Measurements from ENCODE around the gene GRM8.

Gene GRM8

DNA sequence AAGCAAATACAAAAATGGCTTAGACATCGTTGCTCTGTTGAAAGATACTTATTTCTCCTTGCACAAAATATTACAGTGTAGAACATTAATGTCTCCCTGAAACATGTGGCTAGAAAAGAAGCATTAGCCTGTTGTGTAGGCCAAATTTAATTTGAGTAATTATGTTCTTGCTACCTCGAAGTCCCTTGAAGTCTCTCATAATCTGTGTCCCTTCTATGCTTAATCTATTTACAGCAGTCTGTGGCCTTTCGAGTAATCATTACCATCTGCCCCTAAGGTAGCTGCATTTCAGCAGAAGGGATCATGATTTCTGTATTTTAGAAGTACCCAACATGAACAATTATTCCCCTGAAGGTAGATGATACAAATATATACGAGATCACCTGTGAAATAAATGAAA is 615.2 kb downstream of the GRM8 start:
- Histone ChIP-seq H3K27ac (no peak overlapping the region), H3K4me3 (no peak overlapping the region)
- TF ChIP-seq CTCF (IDR thresholded peaks at IDR 0.05) = no peak
- DNase-seq (ENCODE audit: low spot score) = no peak

DNA sequence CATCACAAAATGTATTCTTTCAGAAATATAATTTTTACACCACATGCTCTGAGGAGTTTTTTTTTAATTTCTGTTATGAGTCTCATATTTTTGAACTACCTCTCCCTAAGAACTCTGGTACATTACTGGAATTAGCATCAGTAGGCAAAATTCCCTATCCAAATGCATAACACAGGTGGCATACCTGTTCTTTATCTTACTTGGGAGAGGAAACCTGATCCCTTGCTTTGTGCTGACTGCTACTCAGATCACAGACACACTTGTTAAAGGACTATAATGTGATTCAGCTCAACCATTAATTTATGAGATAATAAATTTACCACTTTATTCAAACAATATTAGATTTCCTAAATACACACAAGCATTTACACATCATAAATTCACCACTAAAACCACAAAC is 617.2 kb downstream of the GRM8 start:
- no peak for TF ChIP-seq CTCF (IDR thresholded peaks at IDR 0.05)
- no peak overlapping the region for H3K27ac ChIP-seq
- H3K4me3 ChIP-seq = no peak overlapping the region
- DNase-seq (ENCODE audit: low spot score) = no peak

DNA sequence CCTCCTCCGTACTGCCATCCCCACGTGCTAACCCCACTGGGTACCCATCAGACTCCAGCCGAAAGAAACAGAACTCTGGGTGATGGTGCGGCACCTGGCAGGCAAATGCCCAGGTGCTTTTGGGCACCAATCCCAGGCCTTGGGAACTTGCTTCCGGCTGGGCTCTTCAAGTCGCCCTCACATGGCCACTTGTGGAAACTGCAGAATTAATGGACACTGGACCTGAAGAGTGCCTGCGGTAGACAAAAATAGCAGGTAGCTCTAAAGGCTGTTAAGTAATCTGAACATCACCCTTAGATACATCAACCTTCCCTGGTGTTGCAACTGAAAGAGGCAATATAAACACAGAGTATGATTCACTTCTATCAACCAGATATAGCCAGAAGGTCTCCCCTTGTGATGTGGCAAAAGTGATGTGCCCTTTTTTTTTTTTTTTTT is 644.4 kb downstream of the GRM8 start:
- DNase-seq (ENCODE audit: low spot score) = no peak

GRCh38 chr7:126606331-126606730 is 646.4 kb downstream of the GRM8 start:
- no peak for TF ChIP-seq CTCF (IDR thresholded peaks at IDR 0.05)
- no peak overlapping the region for H3K4me3 ChIP-seq

More for the DNA sequence above, 644.4 kb downstream of the GRM8 start:
- Histone ChIP-seq H3K27ac (no peak overlapping the region), H3K4me3 (no peak overlapping the region)
- TF ChIP-seq CTCF (IDR thresholded peaks at IDR 0.05) = no peak

DNA sequence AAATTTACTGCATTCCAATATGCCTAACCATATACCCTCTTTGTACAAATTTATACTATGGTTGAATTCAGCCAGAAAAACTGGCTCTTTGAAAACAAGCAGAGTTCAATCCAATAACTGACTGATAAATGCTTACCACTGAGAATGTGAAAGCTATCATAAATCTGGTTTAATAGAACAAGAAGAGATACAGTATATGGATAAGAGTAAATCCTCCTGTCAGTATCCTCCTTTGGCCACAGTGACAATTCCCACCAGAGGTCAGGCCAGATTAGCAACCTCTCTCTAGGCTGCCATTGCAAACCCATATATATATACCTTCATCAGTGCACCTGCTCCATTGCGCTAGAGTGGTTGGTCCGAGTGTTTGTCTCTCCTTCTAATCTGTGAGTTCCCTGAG is 647.2 kb downstream of the GRM8 start:
- Histone ChIP-seq H3K27ac (no peak overlapping the region), H3K4me3 (no peak overlapping the region)
- TF ChIP-seq CTCF (IDR thresholded peaks at IDR 0.05) = no peak
- DNase-seq (ENCODE audit: low spot score) = no peak

More at GRCh38 chr7:126606331-126606730, 646.4 kb downstream of the GRM8 start:
- H3K27ac ChIP-seq = no peak overlapping the region
- no peak for DNase-seq (ENCODE audit: low spot score)

GRCh38 chr7:126605056-126605455 is 647.7 kb downstream of the GRM8 start:
- Histone ChIP-seq H3K4me3 (no peak overlapping the region), H3K27ac (no peak overlapping the region)
- TF ChIP-seq CTCF (IDR thresholded peaks at IDR 0.05) = no peak
- no peak for DNase-seq (ENCODE audit: low spot score)

GRCh38 chr7:126589068-126589684 is 663.6 kb downstream of the GRM8 start:
- Histone ChIP-seq H3K27ac (no peak overlapping the region), H3K4me3 (no peak overlapping the region)
- no peak for DNase-seq (ENCODE audit: low spot score)
- TF ChIP-seq CTCF (IDR thresholded peaks at IDR 0.05) = no peak

All from coronary artery (tissue), 2 donors.